Kidney epithelial cell (primary cell): ENCODE data around the gene IL17RA. TPM values are rescaled to one million over a fixed set of nuclear protein-coding genes. Genes with fewer than 3 reads are reported as not detected.

Experiments used
- DNase-seq: peaks from one replicate; pipeline ENCODE4 v3.0.0-alpha.2; 2010; ENCODE audit warnings: low read depth
- H3K27me3 ChIP-seq: 2 replicates; pipeline ENCODE4 v1.6.0; 2011; ENCODE audit warnings: low read length; ENCODE audit not compliant: control insufficient read depth, insufficient read depth
- H3K36me3 ChIP-seq: 2 replicates; pipeline ENCODE4 v1.5.1; 2011; ENCODE audit warnings: low read length; ENCODE audit not compliant: control insufficient read depth, insufficient read depth
- H3K4me3 ChIP-seq: 2 replicates; pipeline ENCODE4 v1.5.1; 2011; ENCODE audit warnings: low read depth, mild to moderate bottlenecking, control low read depth, low read length
- total RNA-seq: library from RNA; depleted of rRNA; stranded (reverse); fragments of >200 nt; gene quantifications from 2 replicates; pipeline ENCODE4 v1.2.3, GENCODE V29; 2015
- TF ChIP-seq, protein P1 (sequence below): IDR thresholded peaks from 2 replicates; pipeline ENCODE4 v1.5.1; 2011; ENCODE audit warnings: mild to moderate bottlenecking, moderate library complexity, low read length, control low read depth, inconsistent platforms; ENCODE audit not compliant: insufficient read depth, poor library complexity, severe bottlenecking

The IL17RA gene
- total RNA-seq, 1 donor from 2014 or later, result 11.7 TPM

DNA sequence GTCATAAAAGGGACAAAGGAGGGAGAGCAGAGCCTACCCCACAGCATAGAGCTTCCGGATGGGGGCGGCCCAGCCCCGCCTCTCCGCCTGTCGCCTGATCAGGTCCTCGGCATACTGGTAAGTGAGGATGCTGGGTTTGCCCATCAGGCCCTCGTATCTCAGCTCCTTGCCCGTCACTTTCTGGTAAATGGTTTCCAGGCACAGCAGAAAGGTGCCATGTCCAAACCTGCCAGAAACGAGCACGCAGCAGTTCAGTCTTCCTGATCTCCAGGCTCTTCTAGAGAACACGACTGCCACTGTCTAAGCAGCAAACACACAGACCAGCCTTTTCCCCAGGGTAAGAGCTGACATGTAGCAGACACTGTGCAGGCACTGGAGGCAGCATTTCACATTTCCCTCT is 53.7 kb downstream of the IL17RA start:
- TF ChIP-seq, protein P1, sequence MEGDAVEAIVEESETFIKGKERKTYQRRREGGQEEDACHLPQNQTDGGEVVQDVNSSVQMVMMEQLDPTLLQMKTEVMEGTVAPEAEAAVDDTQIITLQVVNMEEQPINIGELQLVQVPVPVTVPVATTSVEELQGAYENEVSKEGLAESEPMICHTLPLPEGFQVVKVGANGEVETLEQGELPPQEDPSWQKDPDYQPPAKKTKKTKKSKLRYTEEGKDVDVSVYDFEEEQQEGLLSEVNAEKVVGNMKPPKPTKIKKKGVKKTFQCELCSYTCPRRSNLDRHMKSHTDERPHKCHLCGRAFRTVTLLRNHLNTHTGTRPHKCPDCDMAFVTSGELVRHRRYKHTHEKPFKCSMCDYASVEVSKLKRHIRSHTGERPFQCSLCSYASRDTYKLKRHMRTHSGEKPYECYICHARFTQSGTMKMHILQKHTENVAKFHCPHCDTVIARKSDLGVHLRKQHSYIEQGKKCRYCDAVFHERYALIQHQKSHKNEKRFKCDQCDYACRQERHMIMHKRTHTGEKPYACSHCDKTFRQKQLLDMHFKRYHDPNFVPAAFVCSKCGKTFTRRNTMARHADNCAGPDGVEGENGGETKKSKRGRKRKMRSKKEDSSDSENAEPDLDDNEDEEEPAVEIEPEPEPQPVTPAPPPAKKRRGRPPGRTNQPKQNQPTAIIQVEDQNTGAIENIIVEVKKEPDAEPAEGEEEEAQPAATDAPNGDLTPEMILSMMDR, result no peak
- no peaks in the 10 kb centered on the region for H3K27me3 ChIP-seq
- no peaks in the 10 kb centered on the region for H3K36me3 ChIP-seq
- no peak overlapping the region for H3K4me3 ChIP-seq
- no peak for DNase-seq

DNA sequence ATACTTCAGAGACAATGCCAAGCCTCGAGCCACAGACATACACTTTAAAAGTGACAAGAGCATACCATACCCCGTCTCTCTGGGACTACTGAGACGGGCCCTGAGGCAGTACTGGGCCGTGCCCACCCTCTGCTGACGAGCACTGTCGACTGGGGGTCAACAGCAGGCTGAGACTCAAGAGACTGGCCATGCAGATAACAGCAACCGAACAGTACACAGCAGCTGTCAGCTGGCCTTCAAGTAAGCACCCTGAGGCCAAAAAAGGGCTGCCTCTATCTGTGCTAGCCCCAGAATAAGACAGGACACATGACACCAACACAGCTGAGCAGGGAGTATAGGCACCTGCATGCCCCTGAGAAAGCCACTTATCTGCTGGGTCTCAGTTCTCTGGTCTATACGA is 55.2 kb downstream of the IL17RA start:
- DNase-seq, result no peak
- Histone ChIP-seq H3K36me3 (no peaks in the 10 kb centered on the region), H3K27me3 (no peaks in the 10 kb centered on the region), H3K4me3 (no peak overlapping the region)
- TF ChIP-seq, protein P1, result no peak

DNA sequence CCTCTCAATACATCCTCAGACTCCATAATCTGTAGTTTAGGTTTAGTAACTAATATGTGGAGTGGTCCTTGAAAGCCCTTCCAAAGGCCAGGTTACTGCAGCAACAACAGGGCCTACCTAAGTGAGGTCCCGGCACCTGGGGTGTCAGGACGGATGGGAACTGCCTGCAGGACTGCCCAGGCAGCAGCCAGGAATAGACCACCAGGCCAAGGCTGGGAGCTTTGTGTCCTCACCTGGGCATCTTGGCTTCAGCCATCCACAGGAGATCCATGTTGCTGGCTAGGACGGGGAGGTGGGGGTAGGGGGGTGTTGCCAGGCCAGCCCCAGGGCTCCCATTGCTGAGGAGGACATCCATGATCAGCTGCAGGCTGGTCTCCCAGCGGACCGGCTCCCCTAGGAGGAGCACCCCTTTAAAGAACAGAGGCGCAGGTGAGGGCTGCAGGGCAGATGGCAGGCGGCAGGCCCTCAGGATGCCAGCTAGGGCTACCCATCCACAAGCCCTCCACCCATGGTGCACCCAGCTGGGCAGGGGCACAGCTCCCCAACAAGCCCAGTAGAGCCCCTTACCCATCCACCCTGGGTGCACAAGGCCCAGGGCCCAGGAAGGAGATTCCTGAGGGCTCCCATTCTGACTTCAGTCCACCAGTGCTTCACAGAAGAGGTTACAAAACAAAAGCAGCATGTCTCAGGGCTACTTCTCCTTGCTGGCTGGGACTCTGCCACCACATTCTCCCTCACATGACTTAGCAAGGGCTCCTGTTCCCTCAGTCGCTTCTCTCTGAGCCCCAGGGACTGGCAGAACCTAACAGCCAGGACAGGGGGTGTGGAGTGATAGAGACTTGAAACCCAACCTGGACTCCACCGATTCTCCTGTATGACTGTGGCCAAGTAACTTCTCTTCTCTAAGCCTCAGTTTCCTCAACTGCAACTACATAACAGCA is 56.3 kb downstream of the IL17RA start:
- H3K36me3 ChIP-seq, result no peaks in the 10 kb centered on the region
- TF ChIP-seq, protein P1, result no peak
- DNase-seq, result no peak

DNA sequence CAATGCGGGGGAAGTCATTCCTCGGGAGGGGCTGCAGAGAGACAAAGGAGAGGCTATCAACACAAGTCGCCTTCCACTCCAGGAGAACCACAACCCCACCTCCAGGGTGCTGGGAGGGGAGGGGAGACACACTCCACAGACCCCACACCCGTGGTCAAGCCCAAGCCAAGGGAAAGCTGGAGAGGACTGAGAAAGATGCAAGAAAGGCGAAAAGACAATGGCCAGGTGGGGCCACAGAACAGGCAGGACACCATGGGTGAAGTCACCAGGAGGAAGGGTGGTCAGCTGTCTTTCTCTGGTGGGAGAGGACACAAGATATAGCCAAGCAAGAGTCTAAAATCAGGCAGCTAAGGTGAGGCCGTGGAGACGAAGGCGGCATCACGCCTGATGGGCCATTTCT is 58.3 kb downstream of the IL17RA start:
- TF ChIP-seq, protein P1, result no peak
- Histone ChIP-seq H3K4me3 (no peak overlapping the region), H3K27me3 (no peaks in the 10 kb centered on the region), H3K36me3 (no peaks in the 10 kb centered on the region)
- no peak for DNase-seq

More for the DNA sequence above, 56.3 kb downstream of the IL17RA start:
- H3K4me3 ChIP-seq, result no peak overlapping the region
- no peaks in the 10 kb centered on the region for H3K27me3 ChIP-seq

DNA sequence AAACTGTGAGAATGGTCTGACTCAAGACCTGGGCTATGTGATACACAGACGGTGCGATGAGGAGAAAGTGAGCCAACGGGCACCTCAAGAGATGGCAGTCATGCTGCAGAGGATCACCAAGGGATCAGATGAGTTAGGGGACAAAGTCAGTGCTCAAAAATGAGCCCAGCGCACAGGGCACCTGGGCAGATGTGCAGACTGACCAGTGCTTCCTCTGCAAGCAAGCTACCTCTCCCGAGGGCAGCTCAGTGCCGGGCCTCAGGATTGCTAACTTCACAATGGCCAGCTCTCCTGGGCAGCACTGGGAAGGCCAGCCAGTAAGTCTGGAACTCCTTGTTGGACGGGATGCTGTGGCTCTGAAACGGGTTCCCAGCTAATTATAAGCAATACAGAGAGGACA is 59.0 kb downstream of the IL17RA start:
- Histone ChIP-seq H3K4me3 (no peak overlapping the region), H3K27me3 (no peaks in the 10 kb centered on the region), H3K36me3 (no peaks in the 10 kb centered on the region)
- TF ChIP-seq, protein P1, result no peak
- no peak for DNase-seq
